DMS53 treated with DMSO at 0.1 percent for 48 hours (cell line): ENCODE data around the gene MAEA.

Source experiments
- DNase-seq: peaks from one replicate; lab custom pipeline; 2025; ENCODE audit not compliant: unreplicated experiment; lab: John Stamatoyannopoulos, UW

The MAEA gene

DNA sequence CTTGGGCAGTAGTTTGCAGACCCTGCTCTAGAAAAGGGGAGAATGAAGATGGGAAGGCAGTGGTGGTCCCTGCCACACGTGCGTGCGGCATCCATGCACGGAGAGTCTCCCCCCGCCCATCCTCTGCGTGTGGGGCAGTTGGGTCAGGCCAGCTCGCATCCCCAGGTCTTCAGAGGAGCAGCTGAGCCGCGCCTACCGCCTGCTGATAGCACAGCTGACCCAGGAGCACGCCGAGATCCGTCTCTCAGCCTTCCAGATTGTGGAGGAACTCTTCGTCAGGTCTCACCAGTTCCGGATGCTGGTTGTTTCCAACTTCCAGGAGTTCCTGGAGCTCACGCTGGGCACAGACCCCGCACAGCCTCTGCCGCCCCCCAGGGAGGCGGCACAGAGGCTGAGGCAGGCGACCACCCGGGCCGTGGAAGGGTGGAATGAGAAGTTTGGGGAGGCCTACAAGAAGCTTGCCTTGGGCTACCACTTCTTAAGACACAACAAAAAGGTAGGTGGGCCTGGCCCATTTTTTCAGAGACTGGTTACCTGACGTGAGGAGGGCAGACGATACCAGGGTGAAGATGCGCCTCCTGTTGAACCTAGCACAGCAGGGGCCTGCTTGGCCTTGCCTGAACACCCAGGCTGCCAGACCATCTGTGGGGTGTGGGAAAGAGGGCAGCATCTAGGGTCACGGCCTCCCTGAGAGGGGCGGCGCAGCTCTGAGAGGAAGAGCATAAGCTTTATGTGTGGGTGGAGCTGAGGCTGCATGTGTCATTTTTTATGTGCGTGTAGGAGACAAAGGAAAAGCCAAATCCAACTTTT, 59.9 kb downstream of the MAEA start:
- no peak for DNase-seq

DNA sequence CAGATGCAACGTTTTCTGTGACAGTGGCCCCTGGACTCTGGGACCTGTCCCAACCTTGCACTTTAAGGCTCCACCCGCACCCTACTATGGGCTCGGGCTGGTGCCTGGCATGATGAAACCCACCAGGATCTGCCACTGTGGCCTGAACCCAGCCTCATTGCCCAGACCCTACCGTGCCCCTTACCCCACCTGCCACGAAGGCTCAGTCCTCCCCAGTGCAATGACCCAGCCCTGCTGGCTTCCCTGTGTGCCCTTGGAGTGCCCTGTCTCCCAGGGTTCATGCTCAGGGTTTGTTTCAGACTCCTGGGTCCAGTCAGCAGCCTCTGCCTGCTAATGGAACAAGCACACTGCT, 60.5 kb downstream of the MAEA start:
- DNase-seq = no peak

DNA sequence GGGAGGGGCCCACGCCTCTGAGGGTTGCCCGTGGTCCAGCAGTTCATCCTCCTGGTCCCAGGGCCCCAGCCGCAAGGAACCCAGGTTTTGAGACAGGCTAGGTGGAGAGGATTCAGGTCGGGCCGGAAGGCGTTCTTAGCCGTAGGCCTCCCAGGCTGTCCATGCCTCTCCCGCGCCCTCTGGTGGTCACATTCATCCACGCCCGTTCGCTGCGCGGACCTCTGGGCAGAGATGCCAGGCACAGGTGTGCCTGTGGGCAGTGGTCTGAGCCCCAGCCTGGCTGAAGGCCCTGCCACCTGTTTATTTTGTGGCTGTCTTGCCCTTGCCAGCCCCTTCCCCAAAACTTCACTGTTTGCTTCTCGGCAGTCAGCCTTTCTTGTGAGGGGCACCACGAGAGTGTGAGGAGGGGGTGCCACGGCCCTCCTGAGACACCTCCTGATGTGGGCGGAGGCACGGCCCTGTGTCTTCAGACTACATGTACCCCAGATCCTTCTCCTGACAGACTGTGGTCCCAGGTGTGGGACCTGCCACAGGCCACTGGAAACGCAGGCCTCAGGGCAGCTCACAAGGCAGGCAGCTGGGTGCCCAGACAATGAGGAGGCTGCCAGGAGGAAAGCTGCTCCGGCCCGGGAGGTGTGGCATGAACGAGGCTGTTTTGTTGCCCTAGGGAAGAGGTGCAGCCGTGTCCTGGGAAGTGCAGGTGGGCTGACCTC, 62.3 kb downstream of the MAEA start:
- DNase-seq = peak; percentile 86

DNA sequence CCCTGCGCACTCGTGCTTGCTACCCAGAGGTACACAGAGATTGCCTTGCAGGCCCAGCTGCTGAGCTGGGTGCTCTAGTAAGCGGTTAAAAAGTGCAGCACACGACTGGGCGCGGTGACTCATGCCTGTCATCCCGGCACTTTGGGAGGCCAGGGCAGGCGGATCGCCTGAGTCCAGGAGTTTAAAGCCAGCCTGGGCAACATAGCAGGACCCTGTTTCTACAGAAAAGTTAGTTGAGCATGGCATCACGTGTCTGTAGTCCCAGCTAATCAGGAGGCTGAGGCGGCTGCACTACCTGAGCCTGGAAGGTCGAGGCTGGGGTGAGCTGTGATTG, 62.8 kb downstream of the MAEA start:
- DNase-seq = no peak

DNA sequence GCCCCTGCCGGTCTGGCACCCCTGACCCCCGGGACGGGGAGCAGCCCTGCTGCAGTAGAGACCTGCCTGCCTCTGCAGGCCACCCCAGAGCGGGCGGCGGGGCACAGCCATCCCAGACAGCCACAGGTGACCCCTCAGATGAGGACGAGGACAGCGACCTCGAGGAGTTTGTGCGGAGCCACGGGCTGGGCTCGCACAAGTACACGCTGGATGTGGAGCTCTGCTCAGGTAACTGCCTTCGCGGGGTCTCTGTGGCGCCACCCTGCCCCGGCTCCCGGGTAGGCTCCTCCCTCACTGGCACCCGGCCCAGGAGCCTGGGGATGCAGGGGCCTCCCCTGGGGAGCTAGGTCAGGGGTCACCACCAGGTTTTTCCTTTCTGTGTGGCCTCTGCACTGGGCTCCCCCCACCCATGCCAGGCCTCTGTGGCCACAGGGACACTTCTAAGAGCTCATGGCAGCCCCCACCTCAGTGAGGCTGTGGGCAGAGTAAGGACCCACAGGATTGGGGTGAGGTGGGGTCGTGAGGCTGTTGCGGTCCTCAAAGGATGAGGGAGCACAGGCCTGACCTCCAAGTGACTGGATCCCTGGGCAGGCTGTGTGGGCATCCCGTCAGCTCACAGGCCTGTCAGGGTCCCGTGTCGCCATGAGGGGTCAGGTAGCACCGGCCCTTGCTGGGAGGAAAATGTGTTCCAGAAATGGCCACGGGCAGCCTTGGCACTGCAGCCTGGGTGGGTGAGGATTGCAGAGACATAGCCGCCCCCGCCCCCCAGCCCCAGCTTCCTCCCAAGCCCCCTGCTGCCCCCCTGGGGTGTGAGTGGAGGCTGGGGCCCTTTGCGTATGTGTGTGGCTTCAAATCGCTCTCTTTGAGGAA, 63.7 kb downstream of the MAEA start:
- no peak for DNase-seq

DNA sequence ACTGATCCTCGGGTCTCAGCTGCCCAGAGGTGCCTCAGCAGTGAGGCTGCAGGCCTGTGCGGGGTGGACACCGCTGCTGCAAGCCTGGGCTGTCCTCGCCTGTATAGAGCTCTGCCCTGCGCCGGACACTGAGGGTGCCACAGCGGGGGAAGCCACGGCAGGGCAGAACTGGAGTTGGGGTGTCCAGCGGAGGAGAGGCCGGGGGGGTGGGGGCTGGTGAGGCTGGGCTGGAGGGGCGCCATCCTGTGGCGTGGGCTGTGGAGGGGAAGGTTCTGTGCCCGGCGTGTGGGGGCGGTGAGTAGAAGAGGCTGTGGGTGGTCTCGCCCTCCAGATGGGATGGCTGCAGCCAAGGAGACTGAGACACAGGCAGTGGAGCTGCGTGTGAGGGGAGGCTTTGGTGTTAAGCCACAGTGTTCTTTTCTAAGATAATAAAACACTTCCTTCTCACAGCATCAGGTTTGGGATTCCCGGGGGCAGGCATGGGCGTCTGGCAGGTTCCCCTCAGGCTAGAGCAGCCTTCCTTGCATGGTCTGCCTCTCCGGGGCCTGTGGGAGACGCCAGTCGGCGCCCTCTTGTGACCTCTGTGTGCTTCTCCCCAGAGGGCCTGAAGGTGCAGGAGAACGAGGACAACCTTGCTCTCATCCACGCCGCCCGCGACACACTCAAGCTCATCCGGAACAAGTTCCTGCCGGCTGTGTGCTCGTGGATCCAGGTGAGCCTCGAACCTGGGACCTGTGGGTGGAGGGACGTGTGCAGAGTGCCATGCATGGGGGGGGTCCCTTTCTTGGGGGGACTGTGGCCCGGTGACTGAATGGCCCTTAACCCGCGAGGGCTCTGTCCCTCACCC, 64.7 kb downstream of the MAEA start:
- DNase-seq = no peak

DNA sequence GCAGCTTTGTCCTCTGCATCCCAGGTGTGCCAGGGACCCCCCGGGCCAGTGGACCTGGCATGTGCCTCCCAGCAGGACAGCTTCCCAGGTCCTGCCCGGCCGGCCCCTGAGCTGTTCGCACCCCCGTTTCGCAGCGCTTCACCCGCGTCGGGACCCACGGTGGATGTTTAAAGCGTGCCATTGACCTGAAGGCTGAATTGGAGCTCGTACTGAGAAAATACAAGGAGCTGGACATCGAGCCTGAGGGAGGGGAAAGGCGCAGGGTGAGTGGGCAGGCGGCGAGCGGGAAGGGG, 65.2 kb downstream of the MAEA start:
- DNase-seq = no peak

DNA sequence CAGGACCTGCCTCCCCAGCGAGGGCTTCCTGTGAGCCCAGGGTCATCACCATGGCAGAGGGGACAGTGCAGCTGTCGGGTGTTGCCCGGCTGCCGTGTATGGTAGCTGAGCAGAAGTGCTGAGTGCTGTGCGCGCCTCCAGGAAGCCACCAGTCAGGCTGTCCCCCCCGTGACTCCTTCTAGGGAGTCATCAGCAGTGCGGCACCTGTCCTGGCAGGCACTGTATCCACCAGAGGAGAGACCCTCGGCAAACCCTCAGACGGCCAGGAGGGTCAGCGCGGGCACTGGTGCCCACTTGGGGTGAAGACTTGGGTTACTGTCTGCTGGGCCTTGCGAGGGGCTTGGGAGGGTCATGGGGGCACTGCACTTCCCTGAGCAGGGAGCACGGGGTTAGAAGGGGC, 65.7 kb downstream of the MAEA start:
- DNase-seq = no peak

DNA sequence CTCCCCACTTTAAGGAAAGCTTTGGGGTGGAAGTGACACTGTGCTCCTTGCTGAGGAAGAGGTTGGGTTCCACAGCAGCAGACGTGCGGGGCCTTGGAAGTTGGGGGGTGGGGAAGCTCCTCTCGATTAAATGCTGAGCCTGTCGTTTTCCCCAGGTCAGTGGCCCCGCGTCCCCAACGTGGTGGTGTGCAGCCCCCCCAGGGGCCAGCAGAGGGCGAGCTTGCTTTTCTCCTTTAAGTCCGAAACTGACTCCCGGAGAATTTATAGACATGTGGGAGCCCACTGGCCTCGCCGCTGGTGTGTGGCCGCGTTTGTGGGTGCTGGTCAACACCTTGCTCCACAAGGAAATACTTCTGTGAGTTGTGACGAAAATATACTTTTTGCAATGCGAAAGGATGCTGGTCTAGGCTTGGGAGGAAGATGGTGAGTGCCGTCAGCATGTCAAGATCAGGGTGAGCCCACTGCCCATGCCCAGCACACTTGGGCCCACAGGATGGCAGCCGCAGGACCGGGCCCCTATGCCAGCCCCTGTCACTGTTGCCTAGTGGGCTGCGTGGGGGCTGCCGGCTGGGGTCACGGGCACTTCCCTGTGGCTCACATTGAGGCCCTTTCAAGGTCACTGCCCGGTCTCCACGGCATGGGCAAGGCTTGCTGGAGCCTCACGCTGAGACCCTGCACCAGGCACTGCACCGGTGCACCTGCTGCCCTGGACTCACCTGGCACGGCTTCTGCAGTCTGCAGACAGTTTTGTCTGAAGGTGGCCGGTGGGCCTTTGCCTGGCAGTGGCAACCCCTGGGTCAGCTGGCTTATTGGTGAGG, 66.7 kb downstream of the MAEA start:
- no peak for DNase-seq

DNA sequence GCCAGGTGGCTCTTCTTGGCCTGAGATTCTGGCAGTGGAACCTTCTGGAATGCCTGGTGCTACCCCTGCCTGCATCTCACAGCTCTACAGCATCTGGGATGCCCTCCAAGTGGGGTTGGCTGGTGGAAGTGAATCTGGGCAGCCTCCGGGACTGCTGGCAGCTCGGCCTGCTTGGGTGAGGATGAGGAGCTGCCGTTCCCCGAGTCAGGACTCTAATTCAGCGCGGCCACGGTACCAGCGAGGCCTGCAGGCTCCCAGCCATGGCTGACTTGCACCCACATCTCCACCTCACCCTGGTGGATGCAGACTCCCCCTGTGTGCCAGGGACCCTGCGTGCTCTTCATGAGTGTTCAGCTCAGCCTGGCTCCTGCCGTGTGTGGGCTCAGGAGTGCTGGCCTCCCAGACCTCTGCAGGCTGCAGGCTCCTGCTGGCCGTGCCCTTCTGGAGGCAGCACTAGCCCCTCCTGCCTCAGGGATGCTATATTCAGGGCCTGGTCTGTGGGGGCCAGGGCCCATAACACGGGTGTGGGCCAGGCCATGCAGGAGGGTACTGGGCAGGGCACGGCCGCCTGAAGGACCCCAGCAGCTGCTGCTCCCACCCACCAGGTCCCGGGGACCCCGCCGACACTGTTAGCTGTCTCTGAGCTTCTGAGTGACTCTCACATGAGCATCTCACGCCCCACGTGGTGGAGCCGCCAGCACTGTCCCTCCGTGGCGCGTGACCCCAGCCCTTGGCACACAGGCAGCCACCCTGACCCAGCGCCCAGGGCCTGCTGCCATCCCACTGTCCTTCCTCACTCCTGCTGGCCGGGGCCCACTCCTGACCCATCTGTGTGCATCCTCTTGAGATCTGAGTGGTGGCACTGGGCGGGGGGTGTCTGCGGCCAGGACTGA, 67.9 kb downstream of the MAEA start:
- DNase-seq = no peak

DNA sequence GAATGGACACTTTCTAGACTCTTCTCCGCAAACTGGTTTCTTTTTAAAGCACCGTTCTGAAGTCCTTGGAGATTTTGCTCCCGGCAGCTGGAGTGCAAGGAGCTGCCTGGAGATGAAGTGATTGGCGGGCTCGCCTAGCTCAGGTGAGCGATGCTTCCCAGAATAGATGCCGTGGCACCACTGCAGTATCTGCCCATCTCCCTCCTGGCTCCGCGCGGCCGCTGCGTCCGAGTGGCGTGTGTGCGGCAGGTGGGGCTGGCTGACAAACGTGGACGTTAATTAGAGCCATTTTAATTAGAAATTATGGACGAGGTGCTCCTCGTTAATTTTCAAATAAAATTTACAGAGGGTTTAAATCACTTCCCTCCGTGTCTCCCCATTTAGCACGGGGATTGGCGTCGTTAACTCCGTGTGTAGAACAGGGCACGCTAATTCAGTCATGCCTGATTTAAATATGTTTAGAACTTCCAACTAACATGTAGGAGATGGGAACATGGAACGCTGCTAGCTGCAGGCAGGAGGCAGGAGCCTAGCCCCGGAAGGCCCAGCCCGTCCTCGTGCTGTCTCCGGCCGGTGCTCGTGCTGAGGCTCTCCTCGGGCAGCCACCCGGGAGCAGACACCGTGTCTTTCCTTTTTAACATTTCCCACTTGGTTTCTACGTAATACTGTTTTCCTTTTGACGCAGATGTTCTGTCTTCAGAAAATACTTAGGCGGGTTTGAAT, 68.9 kb downstream of the MAEA start:
- no peak for DNase-seq

DNA sequence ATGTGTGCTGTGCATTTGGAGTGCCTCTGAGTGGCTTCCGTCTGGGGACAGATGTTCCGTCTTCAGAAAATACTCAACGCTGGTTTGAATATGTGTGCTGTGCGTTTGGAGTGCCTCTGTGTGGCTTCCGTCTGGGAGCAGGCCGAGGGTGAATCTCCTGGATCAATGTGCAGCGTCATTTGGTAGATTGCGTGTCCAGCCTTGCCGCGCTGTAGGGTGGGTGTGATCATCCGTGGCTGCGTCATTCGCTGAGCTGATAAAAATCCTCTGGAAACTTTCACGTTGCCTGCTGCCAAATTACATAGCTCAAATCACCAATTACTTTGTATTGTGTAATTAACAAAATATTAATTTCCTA, 69.4 kb downstream of the MAEA start:
- no peak for DNase-seq

DNA sequence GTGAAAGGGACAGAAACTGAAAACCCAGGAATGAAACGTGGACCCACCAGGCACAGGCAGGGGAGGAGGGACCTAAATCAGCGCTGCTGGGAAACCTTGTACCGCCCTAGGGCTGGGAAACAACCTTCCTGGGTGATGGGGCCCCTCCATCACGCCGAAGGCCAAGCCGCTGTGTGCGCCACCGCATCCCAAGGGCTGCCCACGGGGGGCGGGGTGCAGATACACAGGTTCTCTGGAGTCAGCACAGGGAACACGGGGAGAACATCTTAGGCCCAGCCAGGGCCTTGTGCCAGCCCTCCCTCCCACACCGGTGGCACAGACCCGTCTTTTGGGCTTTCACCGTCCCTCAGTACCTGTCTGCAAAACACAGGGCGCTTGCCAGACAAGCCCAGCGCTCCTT, 70.3 kb downstream of the MAEA start:
- no peak for DNase-seq

DNA sequence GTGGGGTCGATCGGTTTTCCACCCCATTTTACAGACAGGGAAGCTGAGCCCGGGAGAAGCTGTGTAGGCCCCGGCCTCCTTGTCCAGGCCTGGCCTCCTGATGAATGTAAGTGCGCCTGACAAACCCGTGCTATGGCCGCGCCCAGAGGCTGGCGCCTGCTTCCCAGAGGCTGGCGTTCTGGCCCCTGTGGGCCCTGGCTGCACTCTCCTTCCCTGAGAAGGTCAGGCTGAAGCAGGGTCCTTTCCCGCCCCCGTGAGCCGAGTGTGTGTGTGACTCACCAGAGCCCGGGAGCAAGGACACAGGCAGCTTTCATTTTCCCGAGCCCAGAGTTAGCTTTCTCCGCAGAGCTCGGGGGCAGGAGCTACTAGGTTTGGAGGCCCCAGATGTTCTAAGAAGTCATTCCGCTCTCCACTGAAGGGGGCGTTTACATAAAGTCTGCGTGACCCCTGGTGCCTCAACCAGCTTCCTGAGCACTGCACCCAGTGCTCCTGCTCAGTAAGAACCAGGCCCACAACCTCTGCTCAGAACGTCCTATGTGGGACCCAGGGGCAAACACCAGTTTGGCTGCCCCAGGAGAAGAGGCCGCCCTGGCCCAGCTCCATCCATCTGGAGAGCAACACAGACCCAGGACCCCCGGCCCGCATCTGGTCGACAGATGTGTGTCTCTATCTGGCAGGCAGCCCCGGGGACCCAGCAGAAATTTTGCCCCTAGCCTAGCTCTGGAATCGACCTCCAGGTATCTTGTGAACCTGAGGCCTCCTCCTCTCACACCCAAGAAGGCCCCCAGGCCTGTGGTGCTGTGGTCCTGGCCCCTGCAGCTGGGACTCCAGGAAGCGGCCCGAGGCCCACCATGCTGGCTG, 71.0 kb downstream of the MAEA start:
- no peak for DNase-seq

DNA sequence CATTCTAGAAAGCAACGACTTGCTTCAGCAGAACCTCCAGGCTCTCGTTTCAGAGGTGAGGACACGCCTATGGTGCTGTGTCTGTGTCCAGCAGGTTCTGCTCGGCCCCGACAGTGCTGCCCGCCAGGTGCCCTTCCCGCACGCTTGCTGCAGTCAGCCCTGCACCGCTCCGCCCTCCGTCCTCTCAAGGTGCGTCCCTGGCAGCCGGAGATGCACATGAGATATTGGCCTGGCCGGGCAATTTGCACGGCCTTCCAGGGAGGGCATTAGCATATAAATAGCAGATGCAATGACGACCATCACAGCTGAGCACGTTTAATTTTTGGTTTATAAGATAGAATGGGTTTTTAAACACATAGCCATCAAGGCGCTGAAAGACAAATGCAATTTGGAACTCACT, 71.7 kb downstream of the MAEA start:
- DNase-seq = no peak

DNA sequence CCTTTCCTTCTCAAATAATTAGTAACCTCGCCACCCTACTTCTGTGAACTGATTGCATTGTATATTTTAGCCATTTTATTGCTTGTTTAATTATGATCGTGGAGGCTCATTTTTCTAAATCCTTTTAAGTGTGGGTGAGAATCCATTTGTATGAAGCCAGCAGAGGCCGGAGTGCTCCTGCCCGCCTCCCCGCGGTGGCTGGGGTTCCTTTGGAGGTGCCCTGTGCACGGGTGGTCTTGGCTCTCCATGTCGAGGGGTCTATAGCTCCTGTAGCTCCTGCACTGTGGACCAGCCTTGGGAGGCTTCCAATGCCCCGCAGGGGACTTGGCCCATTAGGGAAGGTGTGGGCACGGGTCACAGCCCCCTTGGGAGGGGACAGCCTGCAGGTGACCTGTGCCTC, 72.4 kb downstream of the MAEA start:
- DNase-seq = no peak

DNA sequence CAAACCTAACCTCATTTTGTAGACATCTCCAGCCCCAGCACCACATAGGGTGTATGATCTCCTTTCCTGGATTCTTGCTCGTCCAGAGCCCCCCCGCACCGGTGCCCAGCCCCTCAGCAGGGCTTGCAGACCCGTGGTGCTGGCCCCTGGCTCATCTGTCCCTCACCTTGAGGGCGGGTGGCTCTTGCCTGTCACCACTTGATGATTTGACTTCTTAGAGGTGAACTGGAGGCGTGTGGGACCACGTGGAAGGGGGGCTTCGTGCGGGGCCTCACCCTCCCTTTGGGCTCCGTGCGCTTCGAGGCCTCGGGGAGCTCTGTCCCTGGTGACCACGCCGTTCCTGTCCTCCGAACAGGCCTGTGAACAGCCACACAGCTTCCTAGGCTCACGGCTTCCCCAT, 72.8 kb downstream of the MAEA start:
- DNase-seq = no peak

DNA sequence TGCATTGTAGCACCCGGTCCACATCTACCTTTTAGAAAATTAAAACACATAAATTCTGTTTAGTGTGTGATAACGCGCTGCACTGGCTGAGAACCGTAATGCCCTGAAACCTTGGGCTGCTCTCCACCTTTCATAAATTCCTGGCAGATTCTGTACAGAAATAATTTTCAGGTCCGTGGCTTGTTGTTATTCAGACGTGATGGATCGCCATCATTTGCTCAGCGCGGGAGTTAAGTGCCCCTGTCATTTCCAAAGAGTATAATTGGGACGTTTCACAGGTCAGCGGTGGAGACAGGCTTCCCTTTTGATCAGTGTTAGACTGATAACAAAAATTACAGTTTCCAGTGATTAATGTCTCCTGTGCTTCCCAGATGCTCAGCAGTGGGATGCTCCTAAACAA, 73.8 kb downstream of the MAEA start:
- DNase-seq = no peak
